Activated CD8-positive, alpha-beta memory T cell treated with anti-CD3 and anti-CD28 coated beads, Interleukin-2, amount 50 U/mL, for 1 hour (primary cell): Measurements from ENCODE around the gene CD244.
"Not testable (repeated sequence)": the region's sequence is repeated elsewhere in the genome, so short reads cannot be mapped to it uniquely, and the experiment has no call there.

Experiments
- DNase-seq: peaks from one replicate; pipeline ENCODE4 v3.0.0-alpha.2; 2020; ENCODE audit errors: extremely low read depth

Gene CD244, protein sequence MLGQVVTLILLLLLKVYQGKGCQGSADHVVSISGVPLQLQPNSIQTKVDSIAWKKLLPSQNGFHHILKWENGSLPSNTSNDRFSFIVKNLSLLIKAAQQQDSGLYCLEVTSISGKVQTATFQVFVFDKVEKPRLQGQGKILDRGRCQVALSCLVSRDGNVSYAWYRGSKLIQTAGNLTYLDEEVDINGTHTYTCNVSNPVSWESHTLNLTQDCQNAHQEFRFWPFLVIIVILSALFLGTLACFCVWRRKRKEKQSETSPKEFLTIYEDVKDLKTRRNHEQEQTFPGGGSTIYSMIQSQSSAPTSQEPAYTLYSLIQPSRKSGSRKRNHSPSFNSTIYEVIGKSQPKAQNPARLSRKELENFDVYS

DNA sequence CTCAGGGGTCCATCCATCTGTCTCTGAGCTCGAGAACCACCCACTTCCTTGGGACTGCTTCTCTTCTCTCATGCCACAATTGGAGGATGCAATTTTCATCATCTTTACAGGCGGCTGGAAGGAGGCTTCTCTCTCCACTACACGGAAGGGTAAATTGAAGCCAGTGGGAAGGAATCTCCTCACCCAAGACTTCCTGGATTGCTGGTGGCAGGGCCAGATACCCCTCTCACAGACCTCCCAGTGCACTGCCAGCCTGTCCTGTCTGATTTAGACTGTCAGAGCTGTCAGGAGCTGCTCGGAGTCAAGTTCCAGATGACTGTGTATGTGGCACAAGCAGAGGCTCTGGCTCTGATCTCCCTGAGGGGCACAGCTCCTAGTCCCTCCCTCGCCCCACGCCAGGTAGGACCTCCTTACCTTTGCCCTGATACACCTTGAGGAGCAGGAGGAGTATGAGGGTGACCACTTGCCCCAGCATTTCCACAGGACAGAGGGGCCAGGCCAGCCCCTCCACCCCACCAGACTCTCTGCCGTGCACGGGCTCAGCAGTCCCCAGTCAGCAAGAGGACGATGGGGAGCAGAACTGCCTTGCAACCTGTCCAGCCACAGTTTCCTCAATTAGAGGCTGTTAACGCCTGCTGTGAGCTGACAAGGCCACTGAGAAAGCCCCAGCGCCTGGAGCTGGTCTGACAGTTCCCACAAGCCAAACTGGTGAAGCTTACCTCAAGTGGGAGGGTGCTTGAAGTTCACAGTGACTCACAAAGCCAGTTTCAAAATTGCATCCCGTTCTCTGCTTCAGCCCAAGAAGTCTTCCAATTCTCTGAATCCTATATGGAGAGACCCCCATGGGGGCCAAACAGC, at the start of gene CD244:
TSS of gene CD244 (minus strand) at position 685 of the 858 bp plus-strand sequence. CDS start at position 475, 210 bp downstream.
- DNase-seq, result peak; percentile 25

DNA sequence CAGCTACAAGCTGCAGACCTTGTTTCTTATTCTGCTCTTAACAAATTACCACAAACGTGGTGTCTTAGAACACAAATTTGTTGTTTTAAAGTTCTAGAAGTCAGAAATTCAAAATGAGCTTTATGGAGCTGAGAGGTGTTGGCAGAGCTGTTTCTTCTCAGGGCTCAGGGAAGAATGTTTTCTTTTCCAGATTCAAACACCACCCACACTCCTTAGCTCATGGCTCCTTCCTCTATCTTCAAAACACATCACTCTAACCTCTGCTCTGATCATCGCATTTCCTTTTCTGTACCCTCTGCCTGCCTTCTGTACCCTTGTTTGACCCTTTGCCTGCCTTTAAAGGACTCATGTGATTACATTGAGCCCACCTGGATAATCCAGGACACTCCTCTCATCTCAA, 49.2 kb upstream of the CD244 start:
- no peak for DNase-seq

DNA sequence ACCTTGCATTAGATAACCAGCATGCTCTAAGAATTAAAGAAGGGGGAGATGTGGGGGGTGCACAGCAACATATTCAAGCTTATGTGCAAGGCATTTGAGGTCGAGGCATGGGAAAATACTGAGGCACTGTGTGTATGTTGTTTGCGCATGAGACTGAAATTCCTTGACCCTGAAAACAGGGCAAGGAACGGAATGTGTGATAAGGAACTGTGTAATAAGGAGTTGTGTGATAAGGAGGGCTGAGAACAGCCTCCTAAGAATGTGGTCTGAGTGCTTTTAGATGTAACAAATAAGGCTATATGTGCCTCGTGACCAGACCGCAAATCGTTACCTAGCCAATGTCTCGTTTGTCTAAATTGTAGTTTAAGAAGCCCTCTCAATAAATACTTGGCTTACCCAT, 48.8 kb upstream of the CD244 start:
- DNase-seq, result no peak

DNA sequence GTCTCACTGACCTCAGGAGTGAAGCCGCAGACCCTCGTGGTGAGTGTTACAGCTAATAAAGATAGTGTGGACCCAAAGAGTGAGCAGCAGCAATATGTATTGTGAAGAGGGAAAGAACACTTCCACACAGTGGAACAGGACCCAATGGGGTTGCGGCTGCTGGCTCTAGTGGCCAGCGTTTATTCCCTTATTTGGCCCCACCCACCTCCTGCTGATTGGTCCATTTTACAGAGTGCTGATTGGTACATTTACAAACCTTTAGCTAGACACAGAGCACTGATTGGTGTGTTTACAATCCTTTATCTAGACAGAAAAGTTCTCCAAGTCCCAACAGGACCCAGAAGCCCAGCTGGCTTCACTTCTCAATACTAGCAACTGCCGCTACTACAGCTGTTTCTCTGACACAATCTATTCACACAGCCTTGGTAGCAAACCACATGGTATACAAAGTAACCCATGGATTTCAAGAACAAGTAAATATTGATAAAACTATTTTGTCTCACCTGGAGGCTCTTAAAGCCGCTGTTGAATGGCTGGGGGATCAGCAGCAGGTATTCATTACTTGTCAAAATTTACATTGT, 47.6 kb upstream of the CD244 start:
- no peak for DNase-seq

DNA sequence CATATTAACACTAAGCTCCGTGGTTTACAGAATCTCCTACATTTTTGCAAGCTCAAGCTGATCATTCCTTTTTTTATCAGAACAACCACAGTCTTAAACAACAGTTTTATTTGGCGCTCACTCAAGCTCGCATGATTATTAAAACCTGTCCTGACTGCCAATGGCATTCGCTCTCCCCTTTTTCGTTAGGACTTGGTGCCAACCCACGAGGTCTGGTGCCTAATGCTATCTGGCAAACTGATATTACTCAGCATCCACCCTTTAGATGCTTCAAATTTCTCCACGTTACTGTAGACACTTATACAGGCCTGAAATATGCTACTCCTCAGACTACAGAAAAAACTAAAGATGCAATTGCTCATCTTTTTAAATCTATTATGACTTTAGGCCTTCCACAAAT, 45.3 kb upstream of the CD244 start:
- DNase-seq, result no peak

DNA sequence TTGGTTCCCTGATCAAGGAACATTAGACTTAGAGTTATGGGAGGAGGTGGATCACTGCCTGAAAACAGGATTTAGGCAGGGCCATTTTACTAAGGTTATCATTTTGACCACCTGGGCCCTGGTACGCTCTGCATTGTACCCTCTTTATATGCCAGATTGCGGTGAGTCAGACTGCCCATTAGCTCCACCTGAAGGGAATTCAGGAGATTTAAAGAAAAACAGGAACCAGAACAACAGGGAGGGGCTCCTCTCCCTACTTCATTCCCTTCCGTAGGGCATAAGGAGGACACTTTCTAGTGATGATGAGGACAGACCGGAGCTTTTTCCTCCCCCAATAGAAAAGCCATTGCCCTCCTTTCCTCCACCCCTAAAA, 42.9 kb upstream of the CD244 start:
- DNase-seq, result no peak

DNA sequence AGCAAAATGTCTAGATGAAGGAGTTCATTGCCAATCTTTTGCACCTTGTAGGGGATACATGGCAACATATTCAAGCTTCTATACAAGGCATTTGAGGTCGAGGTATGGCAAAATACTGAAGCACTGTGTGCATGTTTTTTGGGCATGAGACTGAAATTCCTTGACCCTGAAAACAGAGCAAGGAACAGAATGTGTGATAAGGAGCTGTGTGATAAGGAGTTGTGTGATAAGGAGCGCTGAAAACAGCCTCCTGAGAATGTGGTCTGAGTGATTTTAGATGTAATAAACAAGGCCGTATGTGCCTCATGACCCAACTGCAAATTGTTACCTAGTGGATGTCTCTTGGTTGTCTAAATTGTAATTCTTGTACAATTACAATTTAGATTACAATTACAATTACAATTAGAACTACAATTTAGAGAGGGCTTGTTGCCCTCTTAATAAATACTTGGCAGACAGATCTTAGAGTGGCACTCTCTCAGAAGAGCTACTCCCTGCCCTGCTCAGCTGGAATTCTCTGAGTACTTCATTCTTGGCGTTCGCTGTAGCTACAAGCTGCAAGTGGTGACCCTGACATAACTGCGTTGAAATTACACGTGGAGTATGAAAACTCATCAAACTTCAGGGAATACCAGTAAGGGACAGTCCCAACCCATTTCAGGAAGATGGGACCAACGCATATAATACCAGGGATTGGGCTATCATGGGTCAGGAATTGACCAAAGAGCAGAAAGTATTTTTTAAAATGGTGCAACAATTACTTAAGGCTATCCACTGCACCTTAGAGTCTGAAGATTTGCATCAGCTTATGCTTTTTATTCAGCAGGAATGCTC, 42.3 kb upstream of the CD244 start:
- DNase-seq, result no peak

DNA sequence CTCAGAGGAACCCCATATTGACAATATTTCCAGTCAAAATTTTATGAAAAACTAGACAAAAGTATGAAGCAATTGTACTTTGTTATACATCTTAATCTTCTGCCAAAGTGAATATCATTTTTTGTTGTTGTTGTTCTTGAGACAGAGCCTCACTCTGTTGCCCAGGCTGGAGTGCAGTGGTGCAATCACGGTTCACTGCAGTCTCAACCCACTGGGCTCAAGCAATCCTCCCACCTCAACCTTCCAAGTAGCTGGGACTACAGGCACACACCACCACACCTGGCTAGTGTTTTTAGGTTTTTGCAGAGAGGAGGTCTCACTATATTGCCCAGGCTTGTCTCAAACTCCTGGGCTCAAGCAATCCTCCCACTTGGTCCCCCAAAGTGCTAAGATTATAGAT, 39.6 kb upstream of the CD244 start:
- not testable (repeated sequence) for DNase-seq

DNA sequence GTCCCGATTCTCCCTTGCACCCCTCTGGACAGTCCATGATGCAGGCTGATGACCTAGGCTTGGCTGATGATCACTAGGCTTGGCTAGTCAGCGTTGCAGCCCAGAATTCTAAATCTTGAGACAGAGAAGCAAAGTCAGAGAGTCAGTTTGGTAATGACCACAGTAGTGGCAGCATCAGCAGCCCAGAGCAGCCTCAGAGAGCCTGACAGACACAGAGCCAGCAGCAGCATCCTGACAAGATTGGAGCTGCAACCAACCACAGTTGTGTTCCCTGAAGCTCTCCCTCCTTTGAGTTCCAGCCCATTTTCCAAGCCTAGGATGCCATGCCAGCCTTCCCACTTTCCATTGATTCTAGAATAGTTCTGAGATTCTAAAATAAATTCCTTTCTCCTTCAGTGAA, 39.1 kb upstream of the CD244 start:
- no peak for DNase-seq

DNA sequence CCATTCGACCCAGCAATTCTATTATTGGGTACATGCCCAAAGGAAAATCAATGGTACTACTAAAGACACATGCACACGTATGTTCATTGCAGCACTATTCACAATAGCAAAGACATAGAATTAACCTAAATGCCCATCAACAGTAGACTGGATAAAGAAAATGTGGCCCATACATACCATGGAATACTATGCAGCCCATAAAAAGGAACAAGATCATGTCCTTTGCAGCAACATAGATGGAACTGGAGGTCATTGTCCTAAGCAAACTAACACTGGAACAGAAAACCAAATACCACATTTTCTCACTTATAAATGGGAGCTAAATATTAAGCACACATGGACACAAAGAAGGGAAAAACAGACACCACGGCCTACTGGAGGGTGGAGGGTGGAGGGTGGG, 38.0 kb upstream of the CD244 start:
- not testable (repeated sequence) for DNase-seq

DNA sequence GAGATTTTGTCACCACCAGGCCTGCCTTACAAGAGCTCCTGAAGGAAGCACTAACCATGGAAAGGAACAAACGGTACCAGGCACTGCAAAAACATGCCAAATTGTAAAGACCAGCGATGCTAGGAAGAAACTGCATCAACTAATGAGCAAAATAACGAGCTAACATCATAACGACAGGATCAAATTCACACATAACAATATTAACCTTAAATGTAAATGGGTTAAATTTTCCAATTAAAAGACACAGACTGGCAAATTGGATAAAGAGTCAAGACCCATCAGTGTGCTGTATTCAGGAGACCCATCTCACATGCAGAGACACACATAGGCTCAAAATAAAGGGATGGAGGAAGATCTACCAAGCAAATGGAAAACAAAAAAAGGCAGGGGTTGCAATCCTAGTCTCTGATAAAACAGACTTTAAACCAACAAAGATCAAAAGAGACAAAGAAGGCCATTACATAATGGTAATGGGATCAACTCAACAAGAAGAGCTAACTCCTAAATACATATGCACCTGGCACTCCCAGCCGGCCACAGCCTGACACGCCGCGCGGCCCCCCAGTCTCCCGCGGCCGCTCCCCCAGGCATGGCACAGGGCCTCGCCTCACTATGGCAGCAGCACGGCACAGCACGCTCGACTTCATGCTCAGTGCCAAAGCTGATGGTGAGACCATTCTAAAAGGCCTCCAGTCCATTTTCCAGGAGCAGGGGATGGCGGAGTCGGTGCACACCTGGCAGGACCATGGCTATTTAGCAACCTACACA, 31.9 kb upstream of the CD244 start:
- DNase-seq, result not testable (repeated sequence)

DNA sequence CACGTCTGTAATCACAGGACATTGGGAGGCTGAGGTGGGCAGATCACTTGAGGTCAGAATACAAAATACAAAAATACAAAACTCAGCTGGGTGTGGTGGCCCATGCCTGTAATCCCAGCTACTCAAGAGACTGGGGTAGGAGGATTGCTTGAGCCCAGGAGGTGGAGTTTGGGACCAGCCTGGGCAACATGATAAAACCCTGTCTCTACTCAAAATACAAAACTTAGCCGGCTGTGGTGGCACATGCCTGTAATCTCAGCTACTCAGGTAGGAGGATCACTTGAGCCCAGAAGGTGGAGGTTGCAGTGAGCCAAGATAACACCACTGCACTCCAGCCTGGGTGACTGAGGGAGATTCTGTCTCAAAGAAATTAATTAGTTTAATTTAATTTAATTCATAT, 28.8 kb upstream of the CD244 start:
- DNase-seq, result no peak

DNA sequence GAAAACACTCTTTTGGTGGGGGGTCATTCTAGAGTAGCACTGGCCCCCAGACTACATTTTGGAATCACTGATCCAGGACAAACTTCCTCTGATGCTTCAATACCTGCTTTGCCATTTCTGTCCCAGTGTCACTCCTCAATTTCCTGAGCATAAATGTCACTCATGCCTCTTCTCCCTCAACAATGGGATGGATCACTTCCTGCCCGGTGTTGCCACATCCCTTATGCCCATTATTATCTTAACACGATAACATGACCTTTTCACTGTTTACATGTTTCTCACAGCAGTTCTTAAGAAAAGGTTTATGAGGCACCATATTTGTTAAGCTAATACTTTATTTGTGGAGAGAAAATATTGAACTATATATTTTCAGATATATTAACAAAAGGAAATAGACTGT, 26.2 kb upstream of the CD244 start:
- no peak for DNase-seq

DNA sequence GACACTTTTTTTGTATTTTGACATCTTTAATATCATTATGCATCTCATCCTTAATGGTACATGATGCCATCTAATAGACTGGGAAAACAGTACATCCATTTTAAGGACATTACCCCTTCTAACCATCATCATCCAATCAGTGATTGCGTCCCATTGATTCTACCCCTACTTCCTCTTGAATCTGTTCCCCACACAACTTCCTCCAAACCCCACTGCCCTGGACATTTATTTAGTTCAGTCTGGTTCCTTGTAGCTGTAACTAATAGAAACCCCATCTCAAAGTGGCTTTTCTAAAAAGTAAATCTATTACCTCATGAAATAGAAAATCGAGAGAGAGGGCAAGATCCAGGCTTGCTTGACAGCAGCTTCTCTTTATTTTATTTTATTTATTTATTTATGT, 24.4 kb upstream of the CD244 start:
- no peak for DNase-seq

DNA sequence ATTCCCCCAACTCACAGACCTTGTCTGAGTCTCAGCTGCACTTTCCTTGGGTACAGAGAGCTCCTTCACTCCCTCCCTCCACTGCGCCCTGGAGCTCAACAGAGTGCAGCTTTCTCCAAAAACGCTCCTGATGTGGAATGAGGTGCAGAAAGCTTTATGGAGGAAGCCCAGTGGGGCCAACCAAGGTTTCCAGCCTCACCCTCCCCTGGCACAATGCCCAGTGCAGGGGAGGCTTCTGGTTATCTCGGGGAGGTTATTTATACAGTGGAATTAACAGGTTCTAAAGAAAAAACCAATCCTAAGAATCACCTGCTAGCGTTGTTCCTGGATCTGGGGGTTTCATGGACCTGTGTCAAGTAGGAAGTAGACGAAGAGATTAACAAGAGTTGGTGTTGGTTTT, 22.4 kb upstream of the CD244 start, which contains the start of gene ITLN1:
TSS of gene ITLN1 (minus strand) at position 139 of the 400 bp plus-strand sequence. CDS start 303 bp downstream, outside the sequence.
- DNase-seq, result no peak

DNA sequence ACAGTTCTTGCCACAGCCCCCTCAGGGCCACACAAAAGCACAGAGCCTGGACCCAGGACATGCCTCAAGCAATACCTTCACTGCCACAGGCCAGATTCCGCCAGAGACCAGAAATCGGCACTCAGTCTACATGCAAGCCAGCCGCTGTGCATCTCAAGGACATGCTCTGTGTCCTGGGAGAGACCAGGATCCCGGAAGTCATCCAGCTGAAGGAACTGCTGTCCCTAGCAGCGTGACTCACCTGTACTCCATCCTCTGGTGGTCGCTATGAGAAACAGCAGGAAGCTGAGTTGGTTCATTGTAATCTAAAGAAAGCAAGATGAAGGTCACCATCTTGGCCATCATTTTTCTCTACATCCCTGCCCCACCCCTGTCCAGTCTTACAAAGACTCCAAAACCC, 21.9 kb upstream of the CD244 start:
- no peak for DNase-seq

DNA sequence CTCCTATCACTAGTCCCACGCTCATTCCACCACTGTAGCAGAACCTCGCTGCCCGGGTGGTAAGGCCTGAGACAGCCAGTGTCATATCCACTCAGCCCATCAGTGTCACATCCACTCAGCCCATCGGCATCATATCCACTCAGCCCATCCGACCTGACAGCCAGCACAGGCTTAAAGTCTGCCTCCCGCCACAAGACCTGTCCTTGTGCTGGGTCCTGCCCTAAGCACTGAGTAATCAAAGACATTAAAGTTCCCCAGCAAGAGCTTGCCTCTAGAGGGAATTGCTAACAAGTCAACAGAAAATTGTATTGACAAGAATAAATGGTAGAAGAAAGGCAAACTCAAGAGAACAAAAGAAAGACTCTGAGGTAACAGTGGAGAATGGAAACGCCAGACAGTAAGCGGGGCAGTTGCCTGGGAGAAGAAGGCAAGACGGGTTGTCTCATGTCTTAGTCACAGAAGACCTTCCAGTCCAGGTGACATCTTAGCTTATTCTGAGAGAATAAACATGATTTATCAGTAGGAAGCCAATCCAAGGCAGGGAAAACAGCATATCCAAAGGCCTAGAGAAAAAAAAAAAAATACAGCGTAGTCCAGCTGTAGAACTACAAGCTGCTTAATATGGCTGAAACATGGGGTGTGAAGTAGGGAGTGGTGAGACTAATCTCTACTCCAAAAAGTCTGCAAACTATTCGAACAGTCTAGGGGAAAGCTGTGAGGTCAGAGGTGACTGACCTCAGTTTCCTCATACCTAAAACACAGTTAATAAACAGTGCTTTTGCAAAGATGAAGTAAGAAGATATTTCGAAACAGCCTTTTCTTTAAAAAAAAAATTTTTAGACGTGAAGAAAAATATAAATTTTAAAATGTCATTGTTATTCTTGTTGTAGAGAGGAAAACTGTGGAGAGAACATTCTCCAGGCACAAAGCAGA, 21.2 kb upstream of the CD244 start:
- DNase-seq, result no peak

DNA sequence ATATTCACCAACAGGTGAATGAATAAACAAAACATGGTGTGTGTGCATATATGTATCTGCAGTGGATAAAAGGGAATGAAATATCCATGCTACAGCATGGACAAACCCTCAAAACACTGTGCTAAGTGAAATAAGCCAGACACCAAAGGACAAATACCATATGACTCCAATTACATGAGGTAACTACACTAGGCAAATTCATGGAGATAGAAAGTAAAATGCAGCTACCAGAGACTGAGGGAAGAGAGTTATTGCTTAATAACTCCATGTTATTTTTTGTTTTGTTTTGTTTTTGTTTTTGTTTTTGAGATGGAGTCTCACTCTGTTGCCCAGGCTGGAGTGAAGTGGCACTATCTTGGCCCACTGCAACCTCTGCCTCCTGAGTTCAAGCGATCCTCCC, 19.9 kb upstream of the CD244 start:
- DNase-seq, result no peak

DNA sequence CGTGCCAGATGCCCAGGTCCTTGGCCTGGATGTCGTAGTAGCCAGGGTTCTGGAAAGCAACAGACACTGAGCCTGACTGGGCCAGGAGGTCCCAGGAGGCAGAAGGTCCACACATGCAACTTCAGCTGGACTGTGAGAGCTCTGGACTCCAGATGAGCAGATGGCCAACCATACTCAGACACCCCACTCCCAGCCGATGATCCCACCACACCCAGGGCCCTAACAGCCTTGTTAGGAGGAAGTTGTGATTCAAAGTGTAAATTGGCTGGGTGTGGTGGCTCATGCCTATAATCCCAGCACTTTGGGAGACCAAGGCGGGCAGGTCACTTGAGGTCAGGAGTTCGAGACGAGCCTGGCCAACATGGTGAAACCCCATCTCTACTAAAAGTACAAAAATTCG, 18.6 kb upstream of the CD244 start:
- not testable (repeated sequence) for DNase-seq

DNA sequence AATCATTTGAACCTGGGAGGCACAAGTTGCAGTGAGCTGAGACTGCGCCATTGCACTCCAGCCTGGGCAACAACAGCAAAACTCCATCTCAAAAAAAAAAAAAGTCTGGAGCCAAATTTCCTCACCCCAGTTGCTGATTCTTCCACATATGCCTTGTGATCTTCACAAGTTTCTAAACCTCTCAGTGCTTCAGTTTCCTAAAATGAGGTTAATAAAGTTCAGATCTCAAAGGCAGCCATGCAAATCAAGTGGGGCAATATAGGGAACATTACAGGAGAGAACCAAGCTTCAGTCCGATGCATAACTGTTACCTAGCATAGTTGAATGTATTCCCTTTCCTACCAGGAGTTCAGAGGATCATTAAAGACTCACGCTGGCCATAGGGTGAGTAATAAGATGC, 17.5 kb upstream of the CD244 start:
- no peak for DNase-seq
